ENCODE data around the gene ORAI3.

- TF ChIP-seq REST (IDR thresholded peaks at IDR 0.05; ENCODE audit: borderline replicate concordance in 1 of 2, low read depth in 1 of 2, low read length in 2 of 2) (no peak), CTCF (CRISPR knock-in tag; IDR thresholded peaks at IDR 0.05) (no peak), MAX (IDR thresholded peaks at IDR 0.05) (no peak)
- TF ChIP-seq, protein P1, sequence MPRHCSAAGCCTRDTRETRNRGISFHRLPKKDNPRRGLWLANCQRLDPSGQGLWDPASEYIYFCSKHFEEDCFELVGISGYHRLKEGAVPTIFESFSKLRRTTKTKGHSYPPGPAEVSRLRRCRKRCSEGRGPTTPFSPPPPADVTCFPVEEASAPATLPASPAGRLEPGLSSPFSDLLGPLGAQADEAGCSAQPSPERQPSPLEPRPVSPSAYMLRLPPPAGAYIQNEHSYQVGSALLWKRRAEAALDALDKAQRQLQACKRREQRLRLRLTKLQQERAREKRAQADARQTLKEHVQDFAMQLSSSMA (CRISPR knock-in tag; IDR thresholded peaks at IDR 0.05): no peak
Measured at GRCh38 chr16:30925632-30925987, 23.3 kb upstream of the ORAI3 start.
